ENCODE measurements around the gene NDP.
"Not testable (repeated sequence)": the region's sequence is repeated elsewhere in the genome, so short reads cannot be mapped to it uniquely, and the experiment has no call there.

NDP gene

DNA sequence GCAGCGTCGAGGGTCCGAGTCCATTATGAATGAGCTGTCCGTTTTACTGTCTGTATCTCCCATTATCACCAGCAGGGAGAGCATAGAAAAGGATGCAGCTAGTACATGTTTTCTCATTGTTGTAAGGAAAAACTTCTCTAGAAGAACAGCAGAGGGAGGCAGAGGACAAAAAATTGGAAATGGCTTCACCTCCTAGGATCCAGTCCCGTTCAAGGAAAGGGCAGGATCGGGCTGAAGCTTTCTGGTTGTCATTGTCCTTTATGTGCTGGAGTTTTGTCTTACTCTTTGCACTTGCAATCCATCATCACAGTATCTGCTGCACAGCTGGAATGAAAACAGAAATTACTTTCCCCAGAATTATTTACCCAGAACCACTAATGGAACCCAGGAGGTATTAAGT is 14.7 kb downstream of the NDP start:
- H3K4me3 ChIP-seq (ENCODE audit: low read depth, low read length), result no peak overlapping the region
- no peaks in the 10 kb centered on the region for H3K4me1 ChIP-seq
- TF ChIP-seq, protein P1, sequence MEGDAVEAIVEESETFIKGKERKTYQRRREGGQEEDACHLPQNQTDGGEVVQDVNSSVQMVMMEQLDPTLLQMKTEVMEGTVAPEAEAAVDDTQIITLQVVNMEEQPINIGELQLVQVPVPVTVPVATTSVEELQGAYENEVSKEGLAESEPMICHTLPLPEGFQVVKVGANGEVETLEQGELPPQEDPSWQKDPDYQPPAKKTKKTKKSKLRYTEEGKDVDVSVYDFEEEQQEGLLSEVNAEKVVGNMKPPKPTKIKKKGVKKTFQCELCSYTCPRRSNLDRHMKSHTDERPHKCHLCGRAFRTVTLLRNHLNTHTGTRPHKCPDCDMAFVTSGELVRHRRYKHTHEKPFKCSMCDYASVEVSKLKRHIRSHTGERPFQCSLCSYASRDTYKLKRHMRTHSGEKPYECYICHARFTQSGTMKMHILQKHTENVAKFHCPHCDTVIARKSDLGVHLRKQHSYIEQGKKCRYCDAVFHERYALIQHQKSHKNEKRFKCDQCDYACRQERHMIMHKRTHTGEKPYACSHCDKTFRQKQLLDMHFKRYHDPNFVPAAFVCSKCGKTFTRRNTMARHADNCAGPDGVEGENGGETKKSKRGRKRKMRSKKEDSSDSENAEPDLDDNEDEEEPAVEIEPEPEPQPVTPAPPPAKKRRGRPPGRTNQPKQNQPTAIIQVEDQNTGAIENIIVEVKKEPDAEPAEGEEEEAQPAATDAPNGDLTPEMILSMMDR (IDR thresholded peaks at IDR 0.05; ENCODE audit: low read depth, low read length), result peak; percentile 84
- H3K9me3 ChIP-seq, result no peaks in the 10 kb centered on the region
- DNase-seq, result peak; percentile 46
- H3K27me3 ChIP-seq, result no peaks in the 10 kb centered on the region
- no peaks in the 10 kb centered on the region for H3K36me3 ChIP-seq

DNA sequence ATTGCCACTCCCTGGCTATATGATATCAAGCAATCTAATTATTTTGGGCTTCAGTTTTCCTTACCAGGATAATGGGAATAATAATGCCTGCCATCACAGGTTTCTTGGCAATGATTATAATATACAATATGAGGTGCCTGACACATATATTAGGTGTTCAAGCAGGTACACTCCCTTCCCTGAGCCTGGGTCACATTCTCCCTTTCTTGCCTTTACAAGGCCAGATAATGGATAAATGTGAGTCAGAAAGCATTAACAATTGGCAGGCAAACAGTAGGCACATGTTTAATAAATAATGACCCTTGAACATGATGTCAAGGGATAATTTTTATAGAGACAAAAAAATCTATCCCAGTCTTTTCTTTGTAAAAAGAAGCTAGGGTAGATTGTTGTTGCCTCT is 17.2 kb downstream of the NDP start:
- Histone ChIP-seq H3K4me3 (ENCODE audit: low read depth, low read length) (no peak overlapping the region), H3K4me1 (no peaks in the 10 kb centered on the region), H3K36me3 (no peaks in the 10 kb centered on the region), H3K9me3 (no peaks in the 10 kb centered on the region), H3K27me3 (no peaks in the 10 kb centered on the region)
- TF ChIP-seq, protein P1 (IDR thresholded peaks at IDR 0.05; ENCODE audit: low read depth, low read length), result no peak
- no peak for DNase-seq

DNA sequence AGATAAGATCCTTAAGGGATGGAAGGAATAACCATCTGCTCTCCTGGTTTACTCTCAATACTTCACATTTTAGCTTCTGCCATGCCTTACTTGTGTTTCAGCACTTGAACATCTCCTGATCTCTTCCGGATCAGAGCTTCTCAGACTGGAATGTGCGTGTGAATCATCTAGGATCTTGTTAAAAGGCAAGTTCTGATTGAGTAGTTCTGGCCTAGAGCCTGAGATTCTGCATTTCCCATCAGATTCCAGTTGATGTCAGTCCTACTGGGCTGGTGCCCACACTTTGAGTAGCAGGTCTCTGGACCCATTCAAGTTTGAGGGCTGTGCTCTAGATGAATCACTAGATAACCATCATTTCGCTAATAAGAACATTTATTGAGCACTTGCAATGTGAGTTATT is 20.0 kb downstream of the NDP start:
- TF ChIP-seq, protein P1 (IDR thresholded peaks at IDR 0.05; ENCODE audit: low read depth, low read length), result no peak
- H3K4me1 ChIP-seq, result no peaks in the 10 kb centered on the region
- DNase-seq, result no peak
- H3K36me3 ChIP-seq, result no peaks in the 10 kb centered on the region
- H3K9me3 ChIP-seq, result no peaks in the 10 kb centered on the region
- no peak overlapping the region for H3K4me3 ChIP-seq (ENCODE audit: low read depth, low read length)
- H3K27me3 ChIP-seq, result no peaks in the 10 kb centered on the region

DNA sequence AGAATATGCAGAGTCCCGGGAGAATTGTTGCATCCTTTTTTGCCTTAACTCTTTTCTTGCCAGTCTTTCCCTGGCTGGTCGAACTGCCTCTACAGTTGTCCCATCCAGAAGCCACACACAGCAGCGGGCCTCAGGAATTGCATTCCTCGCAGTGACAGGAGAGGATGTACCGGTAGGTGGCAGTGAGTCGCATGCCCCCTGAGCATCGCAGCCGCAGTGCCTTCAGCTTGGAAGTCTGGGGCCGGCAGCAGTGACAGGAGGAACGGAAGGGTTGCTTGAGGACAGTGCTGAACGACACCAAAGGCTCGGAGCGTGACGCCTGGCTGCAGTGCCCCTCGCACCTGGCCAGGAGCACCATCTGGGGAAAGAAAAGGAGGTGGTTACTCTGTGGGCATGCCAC is 23.5 kb downstream of the NDP start:
- H3K4me1 ChIP-seq, result no peaks in the 10 kb centered on the region
- TF ChIP-seq, protein P1 (IDR thresholded peaks at IDR 0.05; ENCODE audit: low read depth, low read length), result peak; percentile 74
- peak; percentile 70 for DNase-seq
- H3K4me3 ChIP-seq (ENCODE audit: low read depth, low read length), result peak overlapping the region; percentile 26
- H3K27me3 ChIP-seq, result no peaks in the 10 kb centered on the region
- H3K36me3 ChIP-seq, result no peaks in the 10 kb centered on the region
- H3K9me3 ChIP-seq, result no peaks in the 10 kb centered on the region

DNA sequence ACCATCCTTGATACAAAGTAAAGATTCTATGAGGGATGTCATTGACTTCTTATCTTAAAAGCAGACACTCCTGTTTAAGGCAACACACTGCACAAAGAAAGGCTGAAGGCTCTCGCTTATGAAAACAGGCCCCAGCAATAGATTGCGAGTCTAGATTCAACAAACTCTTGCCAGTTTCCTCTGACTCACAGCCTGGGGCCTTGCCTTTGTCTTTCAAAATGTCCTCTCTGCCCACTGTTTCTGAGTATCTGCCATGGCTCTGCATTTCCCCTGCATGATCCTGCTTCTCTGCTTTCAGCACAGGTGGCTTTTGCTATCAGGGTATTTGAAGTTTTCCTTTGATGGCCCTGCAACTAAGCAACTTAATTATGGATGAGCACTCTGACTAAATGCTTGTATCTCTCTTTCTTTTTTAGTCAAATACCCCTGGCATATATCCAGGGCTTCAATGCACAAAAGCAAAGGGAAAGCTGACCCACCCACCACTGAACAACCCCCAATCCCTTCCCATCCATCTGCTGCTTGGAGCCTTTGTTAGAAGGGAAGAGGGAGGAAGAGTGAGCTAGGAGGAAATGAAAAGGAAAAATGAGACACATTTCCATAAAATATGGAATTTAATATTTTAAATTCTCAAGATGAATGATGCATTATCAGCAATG is 32.2 kb downstream of the NDP start:
- H3K4me1 ChIP-seq, result 0 out of 2 replicates have a peak, but pooled peaks cover 2% of the 10 kb centered on the region
- H3K36me3 ChIP-seq, result no peaks in the 10 kb centered on the region
- H3K27me3 ChIP-seq, result no peaks in the 10 kb centered on the region
- no peak overlapping the region for H3K4me3 ChIP-seq (ENCODE audit: low read depth, low read length)
- TF ChIP-seq, protein P1 (IDR thresholded peaks at IDR 0.05; ENCODE audit: low read depth, low read length), result no peak
- H3K9me3 ChIP-seq, result no peaks in the 10 kb centered on the region
- DNase-seq, result peak; percentile 50

DNA sequence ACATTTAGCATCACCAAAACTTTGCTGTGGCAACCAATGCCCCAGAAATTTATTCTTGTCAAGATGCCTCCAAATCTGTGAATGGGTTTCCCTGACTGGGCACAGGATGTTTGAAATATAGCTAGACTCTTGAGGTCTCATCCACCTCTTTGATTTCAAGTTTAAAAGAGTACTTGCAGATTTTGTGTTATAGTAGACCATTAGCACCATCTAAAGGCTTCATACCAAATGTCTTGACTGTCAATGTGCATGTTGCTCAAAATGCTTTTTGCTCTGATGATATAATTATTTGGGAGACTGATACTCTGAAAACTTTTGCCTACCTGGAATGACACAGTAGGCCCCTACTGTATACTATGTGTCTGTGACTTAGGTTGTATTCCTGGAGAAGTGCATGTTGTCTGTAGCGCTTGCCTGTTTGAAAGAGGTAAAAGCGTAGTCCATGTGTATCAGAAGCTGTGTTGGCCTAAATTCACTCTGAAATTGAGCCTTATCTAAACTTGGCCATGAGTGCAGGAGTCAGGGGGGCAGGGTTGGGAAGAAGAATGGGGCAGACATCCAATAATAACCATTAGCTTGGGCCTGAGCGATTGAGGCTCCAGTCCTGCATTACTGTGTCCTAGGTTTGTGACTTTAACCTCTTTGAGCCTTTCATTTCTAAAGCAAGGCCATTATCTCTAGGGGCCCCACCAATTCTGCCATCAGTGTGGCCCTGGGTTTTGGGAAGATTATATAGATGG is 33.8 kb downstream of the NDP start:
- no peaks in the 10 kb centered on the region for H3K36me3 ChIP-seq
- no peaks in the 10 kb centered on the region for H3K9me3 ChIP-seq
- H3K4me1 ChIP-seq, result 0 out of 2 replicates have a peak, but pooled peaks cover 2% of the 10 kb centered on the region
- no peaks in the 10 kb centered on the region for H3K27me3 ChIP-seq
- TF ChIP-seq, protein P1 (IDR thresholded peaks at IDR 0.05; ENCODE audit: low read depth, low read length), result no peak
- DNase-seq, result no peak
- no peak overlapping the region for H3K4me3 ChIP-seq (ENCODE audit: low read depth, low read length)

DNA sequence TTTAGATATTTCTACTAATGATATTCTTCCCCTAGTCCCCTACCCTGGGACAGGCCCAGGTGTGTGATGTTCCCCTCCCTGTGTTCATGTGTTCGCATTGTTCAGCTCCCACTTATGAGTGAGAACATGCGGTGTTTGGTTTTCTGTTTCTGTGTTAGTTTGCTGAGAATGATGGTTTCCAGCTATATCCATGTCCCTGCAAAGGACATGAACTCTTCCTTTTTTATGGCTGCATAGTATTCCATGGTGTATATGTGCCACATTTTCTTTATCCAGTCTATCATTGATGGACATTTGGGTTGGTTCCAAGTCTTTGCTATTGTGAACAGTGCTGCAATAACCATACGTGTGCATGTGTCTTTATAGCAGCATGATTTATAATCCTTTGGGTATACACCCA is 51.2 kb downstream of the NDP start:
- not testable (repeated sequence) for H3K27me3 ChIP-seq; H3K36me3 ChIP-seq; H3K9me3 ChIP-seq; DNase-seq; H3K4me3 ChIP-seq (ENCODE audit: low read depth, low read length); H3K4me1 ChIP-seq

DNA sequence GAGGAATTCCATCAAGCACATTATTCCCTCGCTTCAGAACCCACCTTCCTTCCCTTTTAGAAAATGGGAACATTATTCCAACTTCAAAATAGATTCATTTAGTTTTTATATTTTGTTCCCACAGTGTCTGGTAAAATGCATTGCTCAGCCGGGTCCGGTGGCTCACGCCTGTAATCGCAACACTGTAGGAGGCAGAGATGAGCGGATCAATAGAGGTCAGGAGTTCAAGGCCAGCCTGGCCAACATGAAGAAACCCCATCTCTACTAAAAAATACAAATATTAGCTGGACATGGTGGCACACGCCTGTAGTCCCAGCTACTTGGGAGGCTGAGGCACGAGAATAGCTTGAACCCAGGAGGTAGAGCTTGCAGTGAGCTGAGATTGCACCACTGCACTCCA is 62.4 kb downstream of the NDP start:
- H3K27me3 ChIP-seq; H3K4me1 ChIP-seq; H3K36me3 ChIP-seq; H3K4me3 ChIP-seq (ENCODE audit: low read depth, low read length); H3K9me3 ChIP-seq; DNase-seq: not testable (repeated sequence)

Measured in BE2C (cell line).